Liver (tissue), 9 donors: Measurements from ENCODE around the gene CIAPIN1. TPM values are rescaled to one million over a fixed set of nuclear protein-coding genes. Genes with fewer than 3 reads are reported as not detected.

Experiments
- DNase-seq: peaks from one replicate; pipeline ENCODE4 v3.0.0-alpha.2; 2017; ENCODE audit warnings: low spot score
- H3K27ac ChIP-seq, 2 donors: one replicate each; pipeline ENCODE4 v1.7.0; 2013; ENCODE audit warnings: inconsistent platforms in 2 of 2, low read length in 2 of 2, control low read depth in 1 of 2, low read depth in 1 of 2, mild to moderate bottlenecking in 1 of 2
- H3K27me3 ChIP-seq, 4 donors: one replicate each; pipeline versions ENCODE4 v1.6.1 to v1.7.0; 2013; ENCODE audit warnings: low read length in 3 of 4, inconsistent platforms in 1 of 4, mild to moderate bottlenecking in 1 of 4, moderate library complexity in 1 of 4; ENCODE audit not compliant: control insufficient read depth in 4 of 4, insufficient read depth in 4 of 4
- H3K36me3 ChIP-seq, 4 donors: one replicate each; pipeline versions ENCODE4 v1.6.1 to v1.7.0; 2013; ENCODE audit warnings: low read length in 3 of 4, mild to moderate bottlenecking in 3 of 4, low read depth in 1 of 4, moderate library complexity in 1 of 4; ENCODE audit not compliant: control insufficient read depth in 4 of 4, insufficient read depth in 3 of 4
- H3K4me1 ChIP-seq, 4 donors: one replicate each; pipeline versions ENCODE4 v1.6.1 to v1.7.0; 2013; ENCODE audit warnings: low read length in 3 of 4, mild to moderate bottlenecking in 3 of 4, moderate library complexity in 1 of 4; ENCODE audit not compliant: control insufficient read depth in 4 of 4, insufficient read depth in 4 of 4
- H3K4me3 ChIP-seq, 3 donors: one replicate each; pipeline versions ENCODE4 v1.6.1 to v1.7.0; 2013; ENCODE audit warnings: low read length in 3 of 3, control low read depth in 1 of 3, low read depth in 1 of 3, mild to moderate bottlenecking in 1 of 3
- H3K9ac ChIP-seq, 2 donors: one replicate each; pipeline ENCODE4 v1.7.0; 2013; ENCODE audit warnings: low read length in 2 of 2, mild to moderate bottlenecking in 2 of 2, moderate library complexity in 2 of 2, control low read depth in 1 of 2, low read depth in 1 of 2
- H3K9me3 ChIP-seq, 4 donors: one replicate each; pipeline versions ENCODE4 v1.6.1 to v1.7.0; 2013; ENCODE audit warnings: low read length in 3 of 4; ENCODE audit not compliant: control insufficient read depth in 4 of 4
- ATF3 ChIP-seq: IDR thresholded peaks from 2 replicates; pipeline ENCODE4 v1.6.1; 2016; ENCODE audit warnings: antibody characterized with exemption
- CTCF ChIP-seq: fragments of 150-350 bp; IDR thresholded peaks from 2 replicates; pipeline ENCODE4 v1.5.1; 2017; ENCODE audit warnings: improper control_type of control experiment, low read depth, low read length; ENCODE audit not compliant: missing input control
- EGR1 ChIP-seq, 2 donors: IDR thresholded peaks; 2 replicates each; pipeline ENCODE4 v1.6.1; 2016 to 2018; ENCODE audit warnings: antibody characterized with exemption in 2 of 2, low read depth in 2 of 2
- FOXA1 ChIP-seq: IDR thresholded peaks from 2 replicates; pipeline ENCODE4 v1.6.1; 2016; ENCODE audit warnings: antibody characterized with exemption
- FOXA2 ChIP-seq: IDR thresholded peaks from 2 replicates; pipeline ENCODE4 v1.6.1; 2016; ENCODE audit warnings: antibody characterized with exemption
- GABPA ChIP-seq, 2 donors: IDR thresholded peaks in 1 of 2; conservative IDR thresholded peaks in 1 of 2; 2 replicates each; pipeline ENCODE4 v1.6.1; 2016; ENCODE audit warnings: antibody characterized with exemption in 2 of 2, mild to moderate bottlenecking in 1 of 2, moderate library complexity in 1 of 2
- HNF4A ChIP-seq, 2 donors: conservative IDR thresholded peaks; 2 replicates each; pipeline ENCODE4 v1.6.1; 2016; ENCODE audit warnings: antibody characterized with exemption in 2 of 2, mild to moderate bottlenecking in 2 of 2
- HNF4G ChIP-seq: IDR thresholded peaks from 2 replicates; pipeline ENCODE4 v1.6.1; 2016; ENCODE audit warnings: antibody characterized with exemption
- JUND ChIP-seq, 2 donors: IDR thresholded peaks; 2 replicates each; pipeline ENCODE4 v1.6.1; 2016; ENCODE audit warnings: antibody characterized with exemption in 2 of 2
- NR2F2 ChIP-seq: IDR thresholded peaks from 2 replicates; pipeline ENCODE4 v1.6.1; 2016; ENCODE audit warnings: antibody characterized with exemption
- RAD21 ChIP-seq, 2 donors: IDR thresholded peaks; 2 replicates each; pipeline ENCODE4 v1.6.1; 2016; ENCODE audit warnings: antibody characterized with exemption in 2 of 2, mild to moderate bottlenecking in 2 of 2
- RXRA ChIP-seq, 2 donors: IDR thresholded peaks; 2 replicates each; pipeline ENCODE4 v1.6.1; 2017 to 2018; ENCODE audit warnings: antibody characterized with exemption in 2 of 2, mild to moderate bottlenecking in 1 of 2
- SP1 ChIP-seq: IDR thresholded peaks from 2 replicates; pipeline ENCODE4 v1.6.1; 2018; ENCODE audit warnings: antibody characterized with exemption, mild to moderate bottlenecking
- TAF1 ChIP-seq: conservative IDR thresholded peaks from 2 replicates; pipeline ENCODE4 v1.6.1; 2016; ENCODE audit warnings: antibody characterized with exemption, mild to moderate bottlenecking
- YY1 ChIP-seq: IDR thresholded peaks from 2 replicates; pipeline ENCODE4 v1.6.1; 2016; ENCODE audit warnings: antibody characterized with exemption, mild to moderate bottlenecking
- WGBS: extraction: QIAGEN DNeasy Blood & Tissue Kit; methylation state at CpG from one replicate; pipeline ENCODE4 v1.1.7; 2013; 5-methylcytosine and 5-hydroxymethylcytosine counted together
- polyA plus RNA-seq, 2 donors: library from polyadenylated mRNA; stranded (reverse) in 1 of 2; unstranded in 1 of 2; fragments of 200-250 nt in 1 of 2; fragments of >200 nt in 1 of 2; fragmentation: Nextera tagmentation in 1 of 2; extraction: Ambion mirVana in 1 of 2; gene quantifications; one replicate each; pipeline versions ENCODE4 v1.2.1 to v1.2.3, GENCODE V29; 2013 to 2015
- total RNA-seq, 2 donors: library from RNA; depleted of rRNA; stranded (reverse); fragments of >200 nt; gene quantifications; one replicate each; pipeline ENCODE4 v1.2.3, GENCODE V29; 2014
- TF ChIP-seq, protein P1 (sequence below): IDR thresholded peaks from 2 replicates; pipeline ENCODE4 v1.6.1; 2016; ENCODE audit warnings: antibody characterized with exemption, mild to moderate bottlenecking
- TF ChIP-seq, protein P2 (sequence below): IDR thresholded peaks from 2 replicates; pipeline ENCODE4 v1.6.1; 2016; ENCODE audit warnings: antibody characterized with exemption
- TF ChIP-seq, protein P3 (sequence below): IDR thresholded peaks from 2 replicates; pipeline ENCODE4 v1.6.1; 2016; ENCODE audit warnings: antibody characterized with exemption
- donor health status: healthy.
- donor health status: healthy.
- donor health status: healthy.
- donor health status: healthy.
- donor health status: healthy.

CIAPIN1 gene
- total and polyA plus RNA-seq, 4 donors, result 19.5 to 32.7 (median 23.4) TPM

GRCh38 chr16:57426356-57426755 lies 20.8 kb downstream of the CIAPIN1 start:
- Histone ChIP-seq H3K4me1 (no peaks in the 10 kb centered on the region), H3K27ac (no peak overlapping the region), H3K36me3 (peaks cover 16 to 34% (median 26%) of the 10 kb centered on the region in 4 donors), H3K9me3 (no peaks in the 10 kb centered on the region), H3K9ac (no peak overlapping the region), H3K4me3 (no peak overlapping the region), H3K27me3 (no peaks in the 10 kb centered on the region)
- 91% methylated on average over 7 of the region's 7 CpGs for WGBS
- DNase-seq, result no peak
- TF ChIP-seq YY1 (no peak), CTCF (no peak), HNF4G (no peak), SP1 (no peak), JUND (IDR thresholded peaks at IDR 0.05) (no peak), FOXA2 (no peak), EGR1 (IDR thresholded peaks at IDR 0.05; ENCODE audit: low read depth in 2 of 2) (no peak), FOXA1 (no peak), NR2F2 (no peak), GABPA (IDR thresholded peaks at IDR 0.05 in 1 of 2, conservative IDR thresholded peaks at IDR 0.05 in 1 of 2) (no peak), ATF3 (no peak), TAF1 (no peak), RAD21 (IDR thresholded peaks at IDR 0.05) (no peak), HNF4A (conservative IDR thresholded peaks at IDR 0.05) (no peak), RXRA (IDR thresholded peaks at IDR 0.05) (no peak)
- TF ChIP-seq, protein P1, sequence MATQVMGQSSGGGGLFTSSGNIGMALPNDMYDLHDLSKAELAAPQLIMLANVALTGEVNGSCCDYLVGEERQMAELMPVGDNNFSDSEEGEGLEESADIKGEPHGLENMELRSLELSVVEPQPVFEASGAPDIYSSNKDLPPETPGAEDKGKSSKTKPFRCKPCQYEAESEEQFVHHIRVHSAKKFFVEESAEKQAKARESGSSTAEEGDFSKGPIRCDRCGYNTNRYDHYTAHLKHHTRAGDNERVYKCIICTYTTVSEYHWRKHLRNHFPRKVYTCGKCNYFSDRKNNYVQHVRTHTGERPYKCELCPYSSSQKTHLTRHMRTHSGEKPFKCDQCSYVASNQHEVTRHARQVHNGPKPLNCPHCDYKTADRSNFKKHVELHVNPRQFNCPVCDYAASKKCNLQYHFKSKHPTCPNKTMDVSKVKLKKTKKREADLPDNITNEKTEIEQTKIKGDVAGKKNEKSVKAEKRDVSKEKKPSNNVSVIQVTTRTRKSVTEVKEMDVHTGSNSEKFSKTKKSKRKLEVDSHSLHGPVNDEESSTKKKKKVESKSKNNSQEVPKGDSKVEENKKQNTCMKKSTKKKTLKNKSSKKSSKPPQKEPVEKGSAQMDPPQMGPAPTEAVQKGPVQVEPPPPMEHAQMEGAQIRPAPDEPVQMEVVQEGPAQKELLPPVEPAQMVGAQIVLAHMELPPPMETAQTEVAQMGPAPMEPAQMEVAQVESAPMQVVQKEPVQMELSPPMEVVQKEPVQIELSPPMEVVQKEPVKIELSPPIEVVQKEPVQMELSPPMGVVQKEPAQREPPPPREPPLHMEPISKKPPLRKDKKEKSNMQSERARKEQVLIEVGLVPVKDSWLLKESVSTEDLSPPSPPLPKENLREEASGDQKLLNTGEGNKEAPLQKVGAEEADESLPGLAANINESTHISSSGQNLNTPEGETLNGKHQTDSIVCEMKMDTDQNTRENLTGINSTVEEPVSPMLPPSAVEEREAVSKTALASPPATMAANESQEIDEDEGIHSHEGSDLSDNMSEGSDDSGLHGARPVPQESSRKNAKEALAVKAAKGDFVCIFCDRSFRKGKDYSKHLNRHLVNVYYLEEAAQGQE, result no peak
- TF ChIP-seq, protein P2, sequence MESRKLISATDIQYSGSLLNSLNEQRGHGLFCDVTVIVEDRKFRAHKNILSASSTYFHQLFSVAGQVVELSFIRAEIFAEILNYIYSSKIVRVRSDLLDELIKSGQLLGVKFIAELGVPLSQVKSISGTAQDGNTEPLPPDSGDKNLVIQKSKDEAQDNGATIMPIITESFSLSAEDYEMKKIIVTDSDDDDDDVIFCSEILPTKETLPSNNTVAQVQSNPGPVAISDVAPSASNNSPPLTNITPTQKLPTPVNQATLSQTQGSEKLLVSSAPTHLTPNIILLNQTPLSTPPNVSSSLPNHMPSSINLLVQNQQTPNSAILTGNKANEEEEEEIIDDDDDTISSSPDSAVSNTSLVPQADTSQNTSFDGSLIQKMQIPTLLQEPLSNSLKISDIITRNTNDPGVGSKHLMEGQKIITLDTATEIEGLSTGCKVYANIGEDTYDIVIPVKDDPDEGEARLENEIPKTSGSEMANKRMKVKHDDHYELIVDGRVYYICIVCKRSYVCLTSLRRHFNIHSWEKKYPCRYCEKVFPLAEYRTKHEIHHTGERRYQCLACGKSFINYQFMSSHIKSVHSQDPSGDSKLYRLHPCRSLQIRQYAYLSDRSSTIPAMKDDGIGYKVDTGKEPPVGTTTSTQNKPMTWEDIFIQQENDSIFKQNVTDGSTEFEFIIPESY, result no peak
- TF ChIP-seq, protein P3, sequence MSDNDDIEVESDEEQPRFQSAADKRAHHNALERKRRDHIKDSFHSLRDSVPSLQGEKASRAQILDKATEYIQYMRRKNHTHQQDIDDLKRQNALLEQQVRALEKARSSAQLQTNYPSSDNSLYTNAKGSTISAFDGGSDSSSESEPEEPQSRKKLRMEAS, result no peak
